HepG2 (cell line): ENCODE measurements around the gene LIMA1. TPM values are rescaled to one million over a fixed set of nuclear protein-coding genes. Genes with fewer than 3 reads are reported as not detected.

Experiments used
- AKAP8 ChIP-seq: sonication (generic); formaldehyde crosslinking; IDR thresholded peaks from 2 replicates; pipeline ENCODE4 v1.5.1; 2020; ENCODE audit warnings: mild to moderate bottlenecking, missing genetic modification reagents
- DR1 ChIP-seq: sonication (generic); formaldehyde crosslinking; IDR thresholded peaks from 2 replicates; pipeline ENCODE4 v1.8.0; 2021; ENCODE audit warnings: mild to moderate bottlenecking, missing genetic modification reagents, inconsistent platforms
- FOXO1 ChIP-seq: sonication (generic); formaldehyde crosslinking; IDR thresholded peaks from 2 replicates; pipeline ENCODE4 v1.4.0; 2020; ENCODE audit warnings: missing genetic modification reagents
- HNF4A ChIP-seq: sonication (generic); formaldehyde crosslinking; IDR thresholded peaks from 2 replicates; pipeline ENCODE4 v1.4.0; 2020; ENCODE audit warnings: missing genetic modification reagents
- HOXA3 ChIP-seq: sonication (generic); formaldehyde crosslinking; IDR thresholded peaks from 2 replicates; pipeline ENCODE4 v1.5.0; 2020; ENCODE audit warnings: missing genetic modification reagents
- NRL ChIP-seq: sonication (generic); formaldehyde crosslinking; IDR thresholded peaks from 2 replicates; pipeline ENCODE4 v1.5.0; 2020; ENCODE audit warnings: missing genetic modification reagents, mild to moderate bottlenecking, moderate library complexity, borderline replicate concordance
- PPARG ChIP-seq: conservative IDR thresholded peaks from 2 replicates; pipeline ENCODE4 v1.6.1; 2016; ENCODE audit warnings: missing biosample characterization, missing genetic modification reagents
- PTBP1 ChIP-seq: fragments of 200-400 bp; formaldehyde crosslinking; IDR thresholded peaks from 2 replicates; pipeline ENCODE4 v1.6.1; 2018; ENCODE audit warnings: low read length, low read depth; ENCODE audit not compliant: poor library complexity, severe bottlenecking
- REPIN1 ChIP-seq: sonication (generic); formaldehyde crosslinking; IDR thresholded peaks from 2 replicates; pipeline ENCODE4 v1.8.0; 2022; ENCODE audit warnings: missing genetic modification reagents, low read depth, mild to moderate bottlenecking, borderline replicate concordance
- SMAD9 ChIP-seq: sonication (generic); formaldehyde crosslinking; IDR thresholded peaks from 2 replicates; pipeline ENCODE4 v1.5.1; 2020; ENCODE audit warnings: mild to moderate bottlenecking, missing genetic modification reagents
- SOX6 ChIP-seq, 2 experiments: fragments of 450-650 bp in 1 of 2; sonication (generic) in 1 of 2; formaldehyde crosslinking in 1 of 2; IDR thresholded peaks; 2 replicates each; pipeline versions ENCODE4 v1.4.0 to v1.6.1; 2017 to 2020; ENCODE audit warnings: antibody characterized with exemption in 1 of 2, mild to moderate bottlenecking in 1 of 2, missing genetic modification reagents in 1 of 2
- TMF1 ChIP-seq: sonication (generic); formaldehyde crosslinking; IDR thresholded peaks from 2 replicates; pipeline ENCODE4 v1.8.1; 2022; ENCODE audit warnings: low read depth, missing genetic modification reagents
- ZFP37 ChIP-seq: sonication (generic); formaldehyde crosslinking; IDR thresholded peaks from 2 replicates; pipeline ENCODE4 v1.4.0; 2020; ENCODE audit warnings: missing genetic modification reagents, borderline replicate concordance
- ZMYM2 ChIP-seq: sonication (generic); formaldehyde crosslinking; IDR thresholded peaks from 2 replicates; pipeline ENCODE4 v1.8.0; 2022; ENCODE audit warnings: mild to moderate bottlenecking, missing genetic modification reagents
- ZNF136 ChIP-seq: sonication (generic); formaldehyde crosslinking; IDR thresholded peaks from 2 replicates; pipeline ENCODE4 v1.8.1; 2022; ENCODE audit warnings: low read depth, mild to moderate bottlenecking, moderate library complexity, missing genetic modification reagents
- ZNF274 ChIP-seq: sonication (generic); formaldehyde crosslinking; IDR thresholded peaks from 2 replicates; pipeline ENCODE4 v1.5.1; 2020; ENCODE audit warnings: mild to moderate bottlenecking, missing genetic modification reagents
- ZNF510 ChIP-seq: sonication (generic); formaldehyde crosslinking; IDR thresholded peaks from 2 replicates; pipeline ENCODE4 v1.4.0; 2020; ENCODE audit warnings: low read depth, mild to moderate bottlenecking, missing genetic modification reagents
- ZNF572 ChIP-seq: sonication (generic); formaldehyde crosslinking; IDR thresholded peaks from 2 replicates; pipeline ENCODE4 v1.5.1; 2020; ENCODE audit warnings: mild to moderate bottlenecking, missing genetic modification reagents
- ZNF713 ChIP-seq: sonication (generic); formaldehyde crosslinking; IDR thresholded peaks from 2 replicates; pipeline ENCODE4 v1.4.0; 2020; ENCODE audit warnings: mild to moderate bottlenecking, missing genetic modification reagents
- ZNF781 ChIP-seq: sonication (generic); formaldehyde crosslinking; IDR thresholded peaks from 2 replicates; pipeline ENCODE4 v1.5.1; 2020; ENCODE audit warnings: borderline replicate concordance, mild to moderate bottlenecking, missing genetic modification reagents; ENCODE audit errors: not compliant biosample characterization
- polyA plus RNA-seq, 8 experiments: library from polyadenylated mRNA; depleted of rRNA in 3 of 8; stranded (reverse) in 7 of 8; unstranded in 1 of 8; fragments of >200 nt; fragmentation: Illumina TruSeq in 4 of 8; extraction: Trizol in 4 of 8; gene quantifications; 2 replicates each; pipeline versions ENCODE4 v1.2.1 to v1.2.3, GENCODE V29; 2011 to 2016; ENCODE audit warnings: low read depth in 4 of 8, missing spikeins in 1 of 8, mixed read lengths in 1 of 8; ENCODE audit not compliant: insufficient read depth in 1 of 8
- total RNA-seq, 5 experiments: library from RNA; depleted of rRNA; stranded (reverse); fragments of >200 nt; fragmentation: Illumina TruSeq; extraction: Trizol; gene quantifications; 2 replicates each; pipeline ENCODE4 v1.2.3, GENCODE V29; 2016; ENCODE audit warnings: low read depth in 1 of 5
- TF ChIP-seq, protein P1 (sequence below): sonication (generic); formaldehyde crosslinking; IDR thresholded peaks from 2 replicates; pipeline ENCODE4 v1.8.0; 2022; ENCODE audit warnings: missing genetic modification reagents, low read depth, mild to moderate bottlenecking, borderline replicate concordance
- TF ChIP-seq, protein P2 (sequence below): sonication (generic); formaldehyde crosslinking; IDR thresholded peaks from 2 replicates; pipeline ENCODE4 v1.8.0; 2022; ENCODE audit warnings: mild to moderate bottlenecking, missing genetic modification reagents; ENCODE audit not compliant: insufficient replicate concordance
- TF ChIP-seq, protein P3 (sequence below): sonication (generic); formaldehyde crosslinking; IDR thresholded peaks from 2 replicates; pipeline ENCODE4 v1.5.1; 2020; ENCODE audit warnings: missing genetic modification reagents, mild to moderate bottlenecking, borderline replicate concordance
- TF ChIP-seq, protein P4 (sequence below): sonication (generic); formaldehyde crosslinking; conservative IDR thresholded peaks from 2 replicates; pipeline ENCODE4 v1.4.0; 2020; ENCODE audit warnings: missing genetic modification reagents

LIMA1 gene
- total and polyA plus RNA-seq, 2 of the 13 experiments (the other 11 are each of a cell fraction or from before 2014, with no cell fraction given): 13.0 to 19.8 TPM

DNA sequence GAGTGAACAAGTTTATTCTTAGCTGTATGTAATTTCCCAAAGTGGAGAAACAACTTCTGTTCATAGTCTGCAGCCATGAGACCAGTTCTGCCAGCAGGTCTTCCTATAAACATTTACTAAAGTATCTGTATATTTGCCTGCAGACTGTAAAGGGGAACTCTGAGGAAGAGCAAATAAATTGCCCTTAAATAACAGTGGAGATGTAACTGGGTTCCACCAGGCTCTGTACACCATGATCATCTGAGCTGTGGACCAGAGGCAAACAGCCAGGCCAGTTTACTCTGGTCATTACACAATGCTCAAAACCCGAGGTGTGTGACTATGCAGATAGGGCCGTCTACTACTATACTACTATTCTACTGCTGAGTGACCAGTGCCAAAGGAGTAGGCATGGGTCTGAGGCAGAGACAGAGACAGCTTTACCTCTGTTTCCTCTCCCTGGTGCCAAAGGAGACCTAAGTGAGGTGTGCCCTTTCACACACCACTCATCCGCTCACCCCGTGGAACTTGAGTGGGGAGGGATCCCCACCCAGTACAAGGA, 95.0 kb downstream of the LIMA1 start (continued):
- TF ChIP-seq PTBP1 (no peak), PPARG (CRISPR knock-in tag) (no peak), AKAP8 (CRISPR knock-in tag) (no peak), ZNF572 (CRISPR knock-in tag) (no peak), ZNF510 (CRISPR knock-in tag) (no peak), TMF1 (no peak), HNF4A (CRISPR knock-in tag) (peak; percentile 74), DR1 (CRISPR knock-in tag) (no peak), ZFP37 (CRISPR knock-in tag) (no peak), ZMYM2 (no peak), ZNF136 (no peak), ZNF274 (CRISPR knock-in tag) (no peak), SMAD9 (CRISPR knock-in tag) (no peak), REPIN1 (no peak), ZNF781 (no peak), NRL (CRISPR knock-in tag) (no peak), SOX6 (IDR thresholded peaks at IDR 0.05) (no peak), SOX6 (CRISPR knock-in tag; IDR thresholded peaks at IDR 0.05) (peak; percentile 70), HOXA3 (CRISPR knock-in tag) (peak; percentile 33; the same call in 1 of the 2 replicates), ZNF713 (no peak), FOXO1 (CRISPR knock-in tag) (no peak; the same call in 1 of the 2 replicates)
- TF ChIP-seq, protein P1, sequence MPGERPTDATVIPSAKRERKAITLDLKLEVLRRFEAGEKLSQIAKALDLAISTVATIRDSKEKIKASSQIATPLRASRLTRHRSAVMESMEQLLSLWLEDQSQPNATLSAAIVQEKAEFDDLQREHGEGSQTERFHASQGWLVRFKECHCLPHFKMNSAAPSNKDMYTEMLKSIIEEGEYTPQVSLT: no peak
- TF ChIP-seq, protein P2, sequence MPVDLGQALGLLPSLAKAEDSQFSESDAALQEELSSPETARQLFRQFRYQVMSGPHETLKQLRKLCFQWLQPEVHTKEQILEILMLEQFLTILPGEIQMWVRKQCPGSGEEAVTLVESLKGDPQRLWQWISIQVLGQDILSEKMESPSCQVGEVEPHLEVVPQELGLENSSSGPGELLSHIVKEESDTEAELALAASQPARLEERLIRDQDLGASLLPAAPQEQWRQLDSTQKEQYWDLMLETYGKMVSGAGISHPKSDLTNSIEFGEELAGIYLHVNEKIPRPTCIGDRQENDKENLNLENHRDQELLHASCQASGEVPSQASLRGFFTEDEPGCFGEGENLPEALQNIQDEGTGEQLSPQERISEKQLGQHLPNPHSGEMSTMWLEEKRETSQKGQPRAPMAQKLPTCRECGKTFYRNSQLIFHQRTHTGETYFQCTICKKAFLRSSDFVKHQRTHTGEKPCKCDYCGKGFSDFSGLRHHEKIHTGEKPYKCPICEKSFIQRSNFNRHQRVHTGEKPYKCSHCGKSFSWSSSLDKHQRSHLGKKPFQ (CRISPR knock-in tag): peak; percentile 70
- TF ChIP-seq, protein P3, sequence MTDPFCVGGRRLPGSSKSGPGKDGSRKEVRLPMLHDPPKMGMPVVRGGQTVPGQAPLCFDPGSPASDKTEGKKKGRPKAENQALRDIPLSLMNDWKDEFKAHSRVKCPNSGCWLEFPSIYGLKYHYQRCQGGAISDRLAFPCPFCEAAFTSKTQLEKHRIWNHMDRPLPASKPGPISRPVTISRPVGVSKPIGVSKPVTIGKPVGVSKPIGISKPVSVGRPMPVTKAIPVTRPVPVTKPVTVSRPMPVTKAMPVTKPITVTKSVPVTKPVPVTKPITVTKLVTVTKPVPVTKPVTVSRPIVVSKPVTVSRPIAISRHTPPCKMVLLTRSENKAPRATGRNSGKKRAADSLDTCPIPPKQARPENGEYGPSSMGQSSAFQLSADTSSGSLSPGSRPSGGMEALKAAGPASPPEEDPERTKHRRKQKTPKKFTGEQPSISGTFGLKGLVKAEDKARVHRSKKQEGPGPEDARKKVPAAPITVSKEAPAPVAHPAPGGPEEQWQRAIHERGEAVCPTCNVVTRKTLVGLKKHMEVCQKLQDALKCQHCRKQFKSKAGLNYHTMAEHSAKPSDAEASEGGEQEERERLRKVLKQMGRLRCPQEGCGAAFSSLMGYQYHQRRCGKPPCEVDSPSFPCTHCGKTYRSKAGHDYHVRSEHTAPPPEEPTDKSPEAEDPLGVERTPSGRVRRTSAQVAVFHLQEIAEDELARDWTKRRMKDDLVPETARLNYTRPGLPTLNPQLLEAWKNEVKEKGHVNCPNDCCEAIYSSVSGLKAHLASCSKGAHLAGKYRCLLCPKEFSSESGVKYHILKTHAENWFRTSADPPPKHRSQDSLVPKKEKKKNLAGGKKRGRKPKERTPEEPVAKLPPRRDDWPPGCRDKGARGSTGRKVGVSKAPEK (CRISPR knock-in tag): no peak
- TF ChIP-seq, protein P4, sequence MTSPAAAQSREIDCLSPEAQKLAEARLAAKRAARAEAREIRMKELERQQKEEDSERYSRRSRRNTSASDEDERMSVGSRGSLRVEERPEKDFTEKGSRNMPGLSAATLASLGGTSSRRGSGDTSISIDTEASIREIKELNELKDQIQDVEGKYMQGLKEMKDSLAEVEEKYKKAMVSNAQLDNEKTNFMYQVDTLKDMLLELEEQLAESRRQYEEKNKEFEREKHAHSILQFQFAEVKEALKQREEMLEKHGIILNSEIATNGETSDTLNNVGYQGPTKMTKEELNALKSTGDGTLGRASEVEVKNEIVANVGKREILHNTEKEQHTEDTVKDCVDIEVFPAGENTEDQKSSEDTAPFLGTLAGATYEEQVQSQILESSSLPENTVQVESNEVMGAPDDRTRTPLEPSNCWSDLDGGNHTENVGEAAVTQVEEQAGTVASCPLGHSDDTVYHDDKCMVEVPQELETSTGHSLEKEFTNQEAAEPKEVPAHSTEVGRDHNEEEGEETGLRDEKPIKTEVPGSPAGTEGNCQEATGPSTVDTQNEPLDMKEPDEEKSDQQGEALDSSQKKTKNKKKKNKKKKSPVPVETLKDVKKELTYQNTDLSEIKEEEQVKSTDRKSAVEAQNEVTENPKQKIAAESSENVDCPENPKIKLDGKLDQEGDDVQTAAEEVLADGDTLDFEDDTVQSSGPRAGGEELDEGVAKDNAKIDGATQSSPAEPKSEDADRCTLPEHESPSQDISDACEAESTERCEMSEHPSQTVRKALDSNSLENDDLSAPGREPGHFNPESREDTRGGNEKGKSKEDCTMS: no peak
